H1 (cell line): ENCODE results near the gene PLPPR2.

Source experiments
- CEBPB ChIP-seq: IDR thresholded peaks from 2 replicates; pipeline ENCODE4 v1.6.1; 2012; ENCODE audit warnings: low read depth, low read length
- CREB1 ChIP-seq: IDR thresholded peaks from 2 replicates; pipeline ENCODE4 v1.6.1; 2012; ENCODE audit warnings: inconsistent platforms
- EP300 ChIP-seq, 2 experiments: IDR thresholded peaks; 1 replicate in 1 of 2; 2 replicates in 1 of 2; pipeline ENCODE4 v1.6.1; 2011 to 2012; ENCODE audit warnings: low read depth in 2 of 2, low read length in 2 of 2, mild to moderate bottlenecking in 2 of 2, borderline replicate concordance in 1 of 2, inconsistent platforms in 1 of 2, moderate library complexity in 1 of 2
- KDM1A ChIP-seq: fragments of 200-600, 300-600 bp; sonication (generic); IDR thresholded peaks from 2 replicates; pipeline ENCODE4 v1.7.1; 2016; ENCODE audit warnings: mild to moderate bottlenecking, low read length, borderline replicate concordance
- POLR2A ChIP-seq, 2 experiments: IDR thresholded peaks; 1 replicate in 1 of 2; 2 replicates in 1 of 2; pipeline ENCODE4 v1.6.1; 2011; ENCODE audit warnings: low read depth in 2 of 2, low read length in 2 of 2, mild to moderate bottlenecking in 2 of 2; ENCODE audit errors: control extremely low read depth in 1 of 2
- POLR2AphosphoS5 ChIP-seq: IDR thresholded peaks from 2 replicates; pipeline ENCODE4 v1.6.1; 2011; ENCODE audit warnings: low read depth, low read length
- TAF1 ChIP-seq: IDR thresholded peaks from 2 replicates; pipeline ENCODE4 v1.6.1; 2011; ENCODE audit warnings: mild to moderate bottlenecking, low read depth, low read length
- TEAD4 ChIP-seq: IDR thresholded peaks from 2 replicates; pipeline ENCODE4 v1.6.1; 2012; ENCODE audit warnings: low read depth, low read length, inconsistent platforms, mixed read lengths
- TF ChIP-seq, protein P1 (sequence below), 3 experiments: IDR thresholded peaks; 1 replicate in 2 of 3; 2 replicates in 1 of 3; pipeline versions ENCODE4 v1.5.1 to v1.6.1; 2011; ENCODE audit warnings: low read length in 3 of 3, mild to moderate bottlenecking in 3 of 3, inconsistent platforms in 2 of 3, low read depth in 1 of 3, moderate library complexity in 1 of 3; ENCODE audit not compliant: insufficient read depth in 1 of 3; ENCODE audit errors: control extremely low read depth in 1 of 3

DNA sequence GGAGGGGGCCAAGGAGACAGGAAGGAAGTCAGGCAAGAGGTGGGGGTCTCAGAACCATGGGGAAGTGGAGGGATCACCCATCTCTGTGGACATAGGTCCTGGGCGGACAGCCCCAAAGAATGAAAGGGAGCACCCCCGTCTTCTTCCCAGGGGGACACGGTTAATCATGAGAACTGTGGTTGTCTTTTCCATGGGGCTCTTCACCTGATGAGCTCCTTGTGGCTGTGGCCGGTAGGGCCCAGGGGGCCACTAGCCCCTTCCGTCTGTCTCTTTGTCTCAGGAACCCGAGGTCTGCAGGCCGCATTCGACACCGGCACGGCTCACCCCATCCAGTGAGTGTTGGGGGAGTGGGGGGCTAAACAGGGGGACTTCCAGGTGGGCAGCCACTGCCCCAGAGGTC is 8.6 kb downstream of the PLPPR2 start:
- TF ChIP-seq EP300 (IDR thresholded peaks at IDR 0.05; ENCODE audit: borderline replicate concordance in 1 of 2, low read depth in 2 of 2, low read length in 2 of 2): no peak
- no peak for TF ChIP-seq TAF1
- TF ChIP-seq, protein P1, sequence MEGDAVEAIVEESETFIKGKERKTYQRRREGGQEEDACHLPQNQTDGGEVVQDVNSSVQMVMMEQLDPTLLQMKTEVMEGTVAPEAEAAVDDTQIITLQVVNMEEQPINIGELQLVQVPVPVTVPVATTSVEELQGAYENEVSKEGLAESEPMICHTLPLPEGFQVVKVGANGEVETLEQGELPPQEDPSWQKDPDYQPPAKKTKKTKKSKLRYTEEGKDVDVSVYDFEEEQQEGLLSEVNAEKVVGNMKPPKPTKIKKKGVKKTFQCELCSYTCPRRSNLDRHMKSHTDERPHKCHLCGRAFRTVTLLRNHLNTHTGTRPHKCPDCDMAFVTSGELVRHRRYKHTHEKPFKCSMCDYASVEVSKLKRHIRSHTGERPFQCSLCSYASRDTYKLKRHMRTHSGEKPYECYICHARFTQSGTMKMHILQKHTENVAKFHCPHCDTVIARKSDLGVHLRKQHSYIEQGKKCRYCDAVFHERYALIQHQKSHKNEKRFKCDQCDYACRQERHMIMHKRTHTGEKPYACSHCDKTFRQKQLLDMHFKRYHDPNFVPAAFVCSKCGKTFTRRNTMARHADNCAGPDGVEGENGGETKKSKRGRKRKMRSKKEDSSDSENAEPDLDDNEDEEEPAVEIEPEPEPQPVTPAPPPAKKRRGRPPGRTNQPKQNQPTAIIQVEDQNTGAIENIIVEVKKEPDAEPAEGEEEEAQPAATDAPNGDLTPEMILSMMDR (IDR thresholded peaks at IDR 0.05; ENCODE audit: control extremely low read depth in 1 of 3, insufficient read depth in 1 of 3, low read depth in 1 of 3, low read length in 3 of 3): no peak
- no peak for TF ChIP-seq POLR2AphosphoS5
- no peak for TF ChIP-seq CREB1
- no peak for TF ChIP-seq KDM1A
- TF ChIP-seq CEBPB: no peak
- no peak for TF ChIP-seq TEAD4
- TF ChIP-seq POLR2A (IDR thresholded peaks at IDR 0.05; ENCODE audit: control extremely low read depth in 1 of 2, low read depth in 2 of 2, low read length in 2 of 2): no peak
